Measurements from ENCODE around the gene CAPN8.

GRCh38 chr1:223520200-223520599 is 145.3 kb downstream of the CAPN8 start:
- no peak for TF ChIP-seq CTCF (IDR thresholded peaks at IDR 0.05)
- TF ChIP-seq FOXM1 (IDR thresholded peaks at IDR 0.05; ENCODE audit: low read depth) = no peak
- no peak for TF ChIP-seq PBX3 (IDR thresholded peaks at IDR 0.05)
- TF ChIP-seq TAF1 (IDR thresholded peaks at IDR 0.05; ENCODE audit: borderline replicate concordance, low read depth, low read length) = no peak
- TF ChIP-seq CHD2 (IDR thresholded peaks at IDR 0.05; ENCODE audit: low read length, partially characterized antibody) = no peak
- TF ChIP-seq EP300 (IDR thresholded peaks at IDR 0.05; ENCODE audit: borderline replicate concordance in 1 of 2, low read depth in 1 of 2, low read length in 1 of 2) = no peak
- TF ChIP-seq MAX (IDR thresholded peaks at IDR 0.05; ENCODE audit: low read depth) = no peak

Data from SK-N-SH (cell line).